CD1c-positive myeloid dendritic cell (primary cell): Measurements from ENCODE around the gene SLC25A28.

ENCODE experiments used
- DNase-seq: peaks from one replicate; pipeline ENCODE4 v3.0.0-alpha.2; 2016; ENCODE audit errors: extremely low spot score

Gene SLC25A28

GRCh38 chr10:99619851-99620710 is at the start of gene SLC25A28:
Gene SLC25A28, minus strand, starts transcription at chr10:99620439. Its CDS starts 104 bp downstream, at chr10:99620335.
- peak; percentile 99 for DNase-seq

GRCh38 chr10:99667108-99667751 is 47.0 kb upstream of the SLC25A28 start:
- DNase-seq: no peak

GRCh38 chr10:99665304-99665703 is 45.1 kb upstream of the SLC25A28 start:
- no peak for DNase-seq

GRCh38 chr10:99661377-99661763 is 41.1 kb upstream of the SLC25A28 start:
- no peak for DNase-seq

- no peak for DNase-seq
These were observed 40.6 kb upstream of the SLC25A28 start for GRCh38 chr10:99660662-99661376.

- DNase-seq: no peak
These were observed 39.7 kb upstream of the SLC25A28 start for GRCh38 chr10:99659868-99660366.

GRCh38 chr10:99659031-99659867 is 39.0 kb upstream of the SLC25A28 start, which contains the start of gene ENTPD7:
Gene ENTPD7, plus strand, starts transcription at chr10:99659509. Its CDS starts 448 bp downstream, at chr10:99659957.
- peak; percentile 96 for DNase-seq

- peak; percentile 90 for DNase-seq
These were observed 38.4 kb upstream of the SLC25A28 start for GRCh38 chr10:99658622-99659030.

GRCh38 chr10:99656199-99657064 is 36.2 kb upstream of the SLC25A28 start:
- no peak for DNase-seq

- DNase-seq: no peak
These were observed 34.3 kb upstream of the SLC25A28 start for GRCh38 chr10:99654390-99655175.

- no peak for DNase-seq
These were observed 32.7 kb upstream of the SLC25A28 start for GRCh38 chr10:99652800-99653390.

- DNase-seq: no peak
These were observed 28.5 kb upstream of the SLC25A28 start for GRCh38 chr10:99648717-99649116.

GRCh38 chr10:99647601-99648151 is 27.4 kb upstream of the SLC25A28 start:
- DNase-seq: no peak

- no peak for DNase-seq
These were observed 13.6 kb upstream of the SLC25A28 start for GRCh38 chr10:99633832-99634231.

GRCh38 chr10:99631496-99631895 is 11.3 kb upstream of the SLC25A28 start:
- DNase-seq: no peak

- no peak for DNase-seq
These were observed 10.8 kb upstream of the SLC25A28 start for GRCh38 chr10:99630991-99631390.

- peak; percentile 29 for DNase-seq
These were observed 10.2 kb upstream of the SLC25A28 start for GRCh38 chr10:99630433-99630832.

GRCh38 chr10:99629625-99629978 is 9.4 kb upstream of the SLC25A28 start:
- DNase-seq: no peak
